WI38 (cell line): ENCODE measurements around the gene NME1.

Experiments
- H3K4me3 ChIP-seq: 2 replicates; pipeline ENCODE4 v1.5.1; 2011; ENCODE audit warnings: low read depth, mild to moderate bottlenecking, control low read depth, low read length
- CTCF ChIP-seq: IDR thresholded peaks from 2 replicates; pipeline ENCODE4 v1.5.1; 2012; ENCODE audit warnings: low read depth, mild to moderate bottlenecking, control low read depth, low read length

Gene NME1

GRCh38 chr17:51133365-51133764 lies 20.0 kb upstream of the NME1 start:
- no peak for TF ChIP-seq CTCF
- no peak overlapping the region for H3K4me3 ChIP-seq

GRCh38 chr17:51135956-51136355 lies 17.4 kb upstream of the NME1 start:
- no peak for TF ChIP-seq CTCF

GRCh38 chr17:51142597-51142996 lies 10.8 kb upstream of the NME1 start:
- no peak overlapping the region for H3K4me3 ChIP-seq
- TF ChIP-seq CTCF: no peak

More at GRCh38 chr17:51135956-51136355, 17.4 kb upstream of the NME1 start:
- H3K4me3 ChIP-seq: no peak overlapping the region

GRCh38 chr17:51144266-51145022 lies 8.9 kb upstream of the NME1 start:
- H3K4me3 ChIP-seq: no peak overlapping the region
- no peak for TF ChIP-seq CTCF

- no peak overlapping the region for H3K4me3 ChIP-seq
- TF ChIP-seq CTCF: no peak
Measured at GRCh38 chr17:51147650-51148049, 5.7 kb upstream of the NME1 start.

- no peak overlapping the region for H3K4me3 ChIP-seq
- no peak for TF ChIP-seq CTCF
Measured at GRCh38 chr17:51149163-51149562, 4.2 kb upstream of the NME1 start.

GRCh38 chr17:51150932-51151331 lies 2.4 kb upstream of the NME1 start:
- H3K4me3 ChIP-seq: no peak overlapping the region
- TF ChIP-seq CTCF: no peak
